Rectal smooth muscle tissue (tissue), 1 donor: ENCODE measurements around the gene MICAL3.
"Not testable (repeated sequence)": the region's sequence is repeated elsewhere in the genome, so short reads cannot be mapped to it uniquely, and the experiment has no call there.

Experiments used
- H3K27ac ChIP-seq: one replicate; pipeline ENCODE4 v1.7.0; 2013; ENCODE audit warnings: low read depth, low read length, inconsistent platforms
- H3K27me3 ChIP-seq: one replicate; pipeline ENCODE4 v1.7.0; 2013; ENCODE audit warnings: low read length; ENCODE audit not compliant: control insufficient read depth, insufficient read depth
- H3K36me3 ChIP-seq: one replicate; pipeline ENCODE4 v1.7.0; 2013; ENCODE audit warnings: low read length; ENCODE audit not compliant: control insufficient read depth, insufficient read depth
- H3K4me1 ChIP-seq: one replicate; pipeline ENCODE4 v1.7.0; 2013; ENCODE audit warnings: low read length; ENCODE audit not compliant: control insufficient read depth, insufficient read depth
- H3K4me3 ChIP-seq: one replicate; pipeline ENCODE4 v1.7.0; 2013; ENCODE audit warnings: low read length
- H3K9ac ChIP-seq: one replicate; pipeline ENCODE4 v1.7.0; 2013; ENCODE audit warnings: low read length

MICAL3 gene

GRCh38 chr22:17769716-17770082 is 254.7 kb downstream of the MICAL3 start:
- Histone ChIP-seq H3K36me3 (no peaks in the 10 kb centered on the region), H3K9ac (no peak overlapping the region), H3K27me3 (no peaks in the 10 kb centered on the region), H3K27ac (no peak overlapping the region), H3K4me1 (no peaks in the 10 kb centered on the region), H3K4me3 (no peak overlapping the region)

- Histone ChIP-seq H3K36me3 (no peaks in the 10 kb centered on the region), H3K4me3 (no peak overlapping the region), H3K27ac (no peak overlapping the region), H3K9ac (no peak overlapping the region), H3K27me3 (no peaks in the 10 kb centered on the region), H3K4me1 (no peaks in the 10 kb centered on the region)
These were observed 255.2 kb downstream of the MICAL3 start for GRCh38 chr22:17769013-17769715.

GRCh38 chr22:17767233-17768065 is 256.9 kb downstream of the MICAL3 start:
- Histone ChIP-seq H3K4me1 (no peaks in the 10 kb centered on the region), H3K4me3 (no peak overlapping the region), H3K27me3 (no peaks in the 10 kb centered on the region), H3K9ac (no peak overlapping the region), H3K27ac (no peak overlapping the region), H3K36me3 (no peaks in the 10 kb centered on the region)

- not testable (repeated sequence) for H3K36me3 ChIP-seq, H3K4me1 ChIP-seq, H3K9ac ChIP-seq, H3K4me3 ChIP-seq, H3K27me3 ChIP-seq, H3K27ac ChIP-seq
These were observed 259.5 kb downstream of the MICAL3 start for GRCh38 chr22:17764852-17765251.

- Histone ChIP-seq H3K27me3 (no peaks in the 10 kb centered on the region), H3K27ac (no peak overlapping the region), H3K36me3 (no peaks in the 10 kb centered on the region), H3K4me3 (no peak overlapping the region), H3K4me1 (no peaks in the 10 kb centered on the region), H3K9ac (no peak overlapping the region)
These were observed 260.3 kb downstream of the MICAL3 start for GRCh38 chr22:17764036-17764435.

GRCh38 chr22:17763442-17763841 is 260.9 kb downstream of the MICAL3 start:
- H3K9ac ChIP-seq, H3K27me3 ChIP-seq, H3K36me3 ChIP-seq: not testable (repeated sequence)

GRCh38 chr22:17761138-17761488 is 263.2 kb downstream of the MICAL3 start:
- H3K27ac ChIP-seq = no peak overlapping the region
- H3K4me1 ChIP-seq = no peaks in the 10 kb centered on the region
- H3K36me3 ChIP-seq = no peaks in the 10 kb centered on the region
- H3K9ac ChIP-seq = no peak overlapping the region
- H3K4me3 ChIP-seq = no peak overlapping the region
- no peaks in the 10 kb centered on the region for H3K27me3 ChIP-seq

More at GRCh38 chr22:17763442-17763841, 260.9 kb downstream of the MICAL3 start:
- not testable (repeated sequence) for H3K4me3 ChIP-seq, H3K4me1 ChIP-seq, H3K27ac ChIP-seq

GRCh38 chr22:17754233-17754925 is 270.0 kb downstream of the MICAL3 start:
- Histone ChIP-seq H3K27me3 (no peaks in the 10 kb centered on the region), H3K27ac (no peak overlapping the region), H3K36me3 (no peaks in the 10 kb centered on the region), H3K9ac (no peak overlapping the region), H3K4me3 (no peak overlapping the region), H3K4me1 (no peaks in the 10 kb centered on the region)

- Histone ChIP-seq H3K9ac (no peak overlapping the region), H3K27ac (no peak overlapping the region), H3K27me3 (no peaks in the 10 kb centered on the region), H3K36me3 (no peaks in the 10 kb centered on the region), H3K4me3 (no peak overlapping the region), H3K4me1 (no peaks in the 10 kb centered on the region)
These were observed 270.9 kb downstream of the MICAL3 start for GRCh38 chr22:17753401-17753989.

GRCh38 chr22:17751596-17751995 is 272.8 kb downstream of the MICAL3 start:
- Histone ChIP-seq H3K36me3 (no peaks in the 10 kb centered on the region), H3K27ac (no peak overlapping the region), H3K27me3 (no peaks in the 10 kb centered on the region), H3K9ac (no peak overlapping the region), H3K4me3 (no peak overlapping the region), H3K4me1 (no peaks in the 10 kb centered on the region)

GRCh38 chr22:17749605-17750395 is 274.6 kb downstream of the MICAL3 start:
- Histone ChIP-seq H3K27me3 (no peaks in the 10 kb centered on the region), H3K36me3 (no peaks in the 10 kb centered on the region), H3K4me1 (no peaks in the 10 kb centered on the region)

More at GRCh38 chr22:17749605-17750395, 274.6 kb downstream of the MICAL3 start:
- Histone ChIP-seq H3K4me3 (no peak overlapping the region), H3K27ac (no peak overlapping the region), H3K9ac (no peak overlapping the region)
